ENCODE data around the gene MFSD12. TPM values are rescaled to one million over a fixed set of nuclear protein-coding genes. Genes with fewer than 3 reads are reported as not detected.

Gene MFSD12
- 10 to 100 TPM; 61.0 to 63.5 TPM for total RNA-seq

DNA sequence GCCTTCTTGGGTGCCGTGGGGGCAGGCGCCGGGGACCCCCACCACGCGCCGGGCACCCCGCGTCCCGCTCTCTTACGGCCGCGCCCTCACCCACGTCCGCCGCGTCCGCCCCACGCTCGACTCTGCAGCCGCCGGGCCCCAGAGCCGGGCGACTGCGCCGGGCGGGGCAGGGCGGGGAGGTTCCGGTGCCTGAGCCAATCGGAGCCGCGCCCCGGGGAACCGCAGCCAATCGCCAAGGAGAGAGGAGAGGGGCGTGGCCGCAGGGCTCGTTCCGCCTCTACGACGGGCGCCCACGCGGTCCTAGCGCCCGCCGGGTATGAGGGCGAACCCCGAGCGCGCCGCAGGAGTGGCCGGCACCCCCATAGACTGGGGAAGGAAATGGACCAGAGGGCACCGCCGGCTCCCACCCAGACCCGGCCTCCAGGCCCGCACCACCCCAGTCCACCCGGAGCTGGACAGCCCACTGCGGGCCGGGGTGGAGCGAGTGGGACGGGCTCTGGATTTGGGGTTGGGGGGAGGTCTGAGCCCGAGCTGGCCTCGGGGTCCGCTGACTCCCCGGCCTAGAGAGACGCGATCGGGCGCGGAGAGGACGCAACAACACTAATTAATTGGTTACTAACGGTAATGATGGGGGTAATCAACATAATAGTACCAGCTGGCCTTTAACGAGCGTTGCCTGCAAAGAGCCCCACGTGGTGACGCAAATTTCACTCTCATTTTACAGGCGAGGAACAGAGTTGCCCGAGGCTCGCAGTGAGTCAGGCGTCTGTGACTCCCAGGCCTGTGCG lies at the start of gene MFSD12:
Gene MFSD12, minus strand, starts transcription at position 126 of the 788 bp plus-strand sequence. CDS start 183 bp downstream, outside the sequence.
- DNase-seq (peak; percentile 96), ATAC-seq (peak; percentile 93)
- peak within 1 kb of the TSS; percentile 91 for H3K27ac Mint-ChIP-seq
- peaks cover 41% of the 10 kb centered on the region for H3K4me1 Mint-ChIP-seq (ENCODE audit: low read depth)
- no peaks in the 10 kb centered on the region for H3K27me3 Mint-ChIP-seq (ENCODE audit: low read depth)
- ChIA-PET POLR2A (interaction anchor here (0.9 to 1.6 kb wide), 5 partner anchors 10 to 205 kb away, joined by 3 to 6 read pairs (median 3); partner anchors contain the start of gene MRPL54), CTCF (interaction anchor here (1.0 to 3.4 kb wide), 3 partner anchors 11 to 88 kb away, joined by 3 to 32 read pairs (median 4); partner anchors contain the start of gene HMG20B)
- H3K9me3 Mint-ChIP-seq (ENCODE audit: insufficient read depth) = no peaks in the 10 kb centered on the region
- peak within 1 kb of the TSS; percentile 94 for H3K4me3 Mint-ChIP-seq
- H3K36me3 Mint-ChIP-seq (ENCODE audit: low read depth) = peaks cover 2% of the 10 kb centered on the region

- CTCF ChIA-PET = no interaction called here
- Mint-ChIP-seq H3K4me1 (ENCODE audit: low read depth) (peaks cover 19% of the 10 kb centered on the region), H3K27ac (no peak within 1 kb of the TSS), H3K27me3 (ENCODE audit: low read depth) (no peaks in the 10 kb centered on the region), H3K9me3 (ENCODE audit: insufficient read depth) (no peaks in the 10 kb centered on the region), H3K36me3 (ENCODE audit: low read depth) (peaks cover 5% of the 10 kb centered on the region), H3K4me3 (peak within 1 kb of the TSS; percentile 37)
- POLR2A ChIA-PET = no interaction called here
- DNase-seq (peak; percentile 62), ATAC-seq (peak; percentile 47)
Observed at GRCh38 chr19:3606690-3607289, 49.4 kb upstream of the MFSD12 start, which contains the start of gene TBXA2R. TSS of gene TBXA2R (minus strand) at chr19:3606875. CDS start at chr19:3600634, 6,241 bp downstream.

- Mint-ChIP-seq H3K4me3 (peak overlapping the region; percentile 37), H3K27me3 (ENCODE audit: low read depth) (no peaks in the 10 kb centered on the region), H3K9me3 (ENCODE audit: insufficient read depth) (no peaks in the 10 kb centered on the region), H3K36me3 (ENCODE audit: low read depth) (peaks cover 4% of the 10 kb centered on the region), H3K4me1 (ENCODE audit: low read depth) (peaks cover 19% of the 10 kb centered on the region), H3K27ac (no peak overlapping the region)
- POLR2A ChIA-PET = no interaction called here
- peak; percentile 65 for ATAC-seq
- DNase-seq = peak; percentile 51
- CTCF ChIA-PET = no interaction called here
Observed at GRCh38 chr19:3606174-3606689, 48.8 kb upstream of the MFSD12 start.

- ChIA-PET POLR2A (no interaction called here), CTCF (no interaction called here)
- Mint-ChIP-seq H3K4me1 (ENCODE audit: low read depth) (peaks cover 19% of the 10 kb centered on the region), H3K36me3 (ENCODE audit: low read depth) (peaks cover 4% of the 10 kb centered on the region), H3K4me3 (no peak overlapping the region), H3K27me3 (ENCODE audit: low read depth) (no peaks in the 10 kb centered on the region), H3K9me3 (ENCODE audit: insufficient read depth) (no peaks in the 10 kb centered on the region), H3K27ac (no peak overlapping the region)
- DNase-seq = no peak
- no peak for ATAC-seq
Observed at GRCh38 chr19:3605770-3606169, 48.4 kb upstream of the MFSD12 start.

DNA sequence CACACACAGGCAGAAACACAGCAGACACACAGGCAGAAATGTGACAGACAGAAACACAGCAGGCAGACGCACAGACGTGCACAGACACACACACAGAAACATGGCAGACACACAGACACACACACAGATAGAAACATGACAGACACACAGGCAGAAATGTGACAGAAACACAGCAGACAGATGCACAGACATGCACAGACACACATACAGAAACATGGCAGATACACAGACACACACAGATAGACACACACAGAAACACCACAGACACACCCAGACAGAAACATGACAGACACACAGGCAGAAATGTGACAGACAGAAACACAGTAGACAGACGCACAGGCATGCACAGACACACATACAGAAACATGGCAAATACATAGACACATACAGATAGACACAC lies 48.0 kb upstream of the MFSD12 start:
- Mint-ChIP-seq H3K27ac (no peak overlapping the region), H3K4me1 (ENCODE audit: low read depth) (peaks cover 19% of the 10 kb centered on the region), H3K9me3 (ENCODE audit: insufficient read depth) (no peaks in the 10 kb centered on the region), H3K36me3 (ENCODE audit: low read depth) (peaks cover under 1% of the 10 kb centered on the region), H3K27me3 (ENCODE audit: low read depth) (no peaks in the 10 kb centered on the region), H3K4me3 (no peak overlapping the region)
- ATAC-seq = no peak
- POLR2A ChIA-PET = no interaction called here
- DNase-seq = no peak
- CTCF ChIA-PET = interaction anchor here (0.8 to 1.8 kb wide), 3 partner anchors 16 to 60 kb away, joined by 3 to 5 read pairs (median 5); no protein-coding TSS in a partner anchor

GRCh38 chr19:3604987-3605343 lies 47.6 kb upstream of the MFSD12 start:
- CTCF ChIA-PET = interaction anchor here (0.8 to 1.8 kb wide), 3 partner anchors 16 to 60 kb away, joined by 3 to 5 read pairs (median 5); no protein-coding TSS in a partner anchor
- H3K4me3 Mint-ChIP-seq = no peak overlapping the region
- POLR2A ChIA-PET = interaction anchor here (0.8 to 1.1 kb wide), 3 partner anchors 13 to 48 kb away, joined by 3 read pairs; partner anchors contain the start of gene MFSD12

GRCh38 chr19:3604227-3604986 lies 47.0 kb upstream of the MFSD12 start:
- no peak for DNase-seq
- ChIA-PET POLR2A (interaction anchor here (0.8 to 1.1 kb wide), 3 partner anchors 13 to 47 kb away, joined by 3 read pairs; partner anchors contain the start of gene MFSD12), CTCF (interaction anchor here (0.8 to 1.8 kb wide), 3 partner anchors 16 to 59 kb away, joined by 3 to 5 read pairs (median 5); no protein-coding TSS in a partner anchor)
- H3K27ac Mint-ChIP-seq = no peak overlapping the region
- H3K9me3 Mint-ChIP-seq (ENCODE audit: insufficient read depth) = no peaks in the 10 kb centered on the region
- peak; percentile 8 for ATAC-seq
- H3K4me3 Mint-ChIP-seq = peak overlapping the region; percentile 27
- H3K27me3 Mint-ChIP-seq (ENCODE audit: low read depth) = no peaks in the 10 kb centered on the region
- H3K4me1 Mint-ChIP-seq (ENCODE audit: low read depth) = peaks cover 16% of the 10 kb centered on the region
- no peaks in the 10 kb centered on the region for H3K36me3 Mint-ChIP-seq (ENCODE audit: low read depth)

More at GRCh38 chr19:3604987-3605343, 47.6 kb upstream of the MFSD12 start:
- Mint-ChIP-seq H3K27me3 (ENCODE audit: low read depth) (no peaks in the 10 kb centered on the region), H3K4me1 (ENCODE audit: low read depth) (peaks cover 19% of the 10 kb centered on the region), H3K9me3 (ENCODE audit: insufficient read depth) (no peaks in the 10 kb centered on the region), H3K27ac (no peak overlapping the region), H3K36me3 (ENCODE audit: low read depth) (no peaks in the 10 kb centered on the region)
- ATAC-seq (peak; percentile 50), DNase-seq (peak; percentile 57)

DNA sequence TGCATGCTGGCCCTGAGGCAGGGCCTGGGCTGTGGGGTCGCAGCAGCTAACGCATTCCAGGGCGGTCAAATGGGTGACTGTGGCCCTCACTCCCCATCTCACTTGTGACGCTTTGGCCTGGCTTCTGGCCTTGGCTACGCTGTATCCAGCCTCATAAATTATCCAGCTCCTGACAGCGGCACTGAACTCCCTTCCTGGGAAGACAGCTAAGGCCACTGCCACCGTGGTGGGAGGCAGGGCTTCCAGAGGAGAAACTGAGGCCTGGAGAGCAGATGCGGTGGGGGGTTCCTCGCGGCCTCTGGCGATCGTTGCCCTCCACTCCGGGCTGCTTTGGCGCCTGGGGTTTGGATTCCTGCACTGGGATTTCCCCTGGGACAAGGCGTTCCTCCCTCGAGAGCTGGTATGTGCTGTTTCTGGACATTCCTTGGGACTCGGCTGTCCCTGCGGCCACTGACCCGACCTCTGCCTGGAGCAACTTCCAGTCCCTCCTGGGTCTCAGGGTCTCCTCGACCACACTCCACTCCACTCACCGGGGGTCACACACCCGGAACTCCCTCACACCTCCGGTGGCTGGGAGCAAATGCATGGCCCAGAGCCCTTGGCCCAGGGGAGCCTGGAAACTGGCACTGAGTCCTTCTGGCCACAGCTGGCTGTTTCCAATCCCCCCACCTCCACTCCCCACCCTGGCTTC lies 45.9 kb upstream of the MFSD12 start:
- DNase-seq = no peak
- ChIA-PET CTCF (interaction anchor here (1.8 kb wide), 1 partner anchor 58 kb away, joined by 5 read pairs; no protein-coding TSS in a partner anchor), POLR2A (no interaction called here)
- no peaks in the 10 kb centered on the region for H3K27me3 Mint-ChIP-seq (ENCODE audit: low read depth)
- no peaks in the 10 kb centered on the region for H3K9me3 Mint-ChIP-seq (ENCODE audit: insufficient read depth)
- H3K4me1 Mint-ChIP-seq (ENCODE audit: low read depth) = peaks cover 11% of the 10 kb centered on the region
- no peak overlapping the region for H3K27ac Mint-ChIP-seq
- ATAC-seq = no peak
- no peak overlapping the region for H3K4me3 Mint-ChIP-seq
- no peaks in the 10 kb centered on the region for H3K36me3 Mint-ChIP-seq (ENCODE audit: low read depth)

DNA sequence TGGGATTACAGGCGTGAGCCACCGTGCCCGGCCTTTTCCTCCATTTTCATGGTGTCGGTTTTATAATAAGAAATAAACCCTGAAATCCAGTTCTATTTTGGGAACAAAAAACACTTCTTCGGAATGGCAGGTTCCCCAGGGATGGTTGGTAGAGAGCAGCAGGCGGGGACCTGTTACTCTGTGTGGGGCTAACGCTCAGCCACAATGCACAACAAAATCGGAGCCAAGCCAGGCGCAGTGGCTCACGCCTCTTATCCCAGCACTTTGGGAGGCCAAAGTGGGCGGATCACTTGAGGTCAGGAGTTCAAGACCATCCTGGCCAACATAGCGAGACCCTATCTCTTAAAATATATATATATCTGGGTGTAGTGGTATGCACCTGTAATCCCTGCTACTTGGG lies 43.6 kb upstream of the MFSD12 start:
- Mint-ChIP-seq H3K27me3 (ENCODE audit: low read depth) (no peaks in the 10 kb centered on the region), H3K4me3 (no peak overlapping the region), H3K4me1 (ENCODE audit: low read depth) (no peaks in the 10 kb centered on the region), H3K27ac (no peak overlapping the region), H3K9me3 (ENCODE audit: insufficient read depth) (no peaks in the 10 kb centered on the region), H3K36me3 (ENCODE audit: low read depth) (no peaks in the 10 kb centered on the region)
- DNase-seq = no peak
- ATAC-seq = no peak
- POLR2A ChIA-PET = no interaction called here
- CTCF ChIA-PET = no interaction called here

DNA sequence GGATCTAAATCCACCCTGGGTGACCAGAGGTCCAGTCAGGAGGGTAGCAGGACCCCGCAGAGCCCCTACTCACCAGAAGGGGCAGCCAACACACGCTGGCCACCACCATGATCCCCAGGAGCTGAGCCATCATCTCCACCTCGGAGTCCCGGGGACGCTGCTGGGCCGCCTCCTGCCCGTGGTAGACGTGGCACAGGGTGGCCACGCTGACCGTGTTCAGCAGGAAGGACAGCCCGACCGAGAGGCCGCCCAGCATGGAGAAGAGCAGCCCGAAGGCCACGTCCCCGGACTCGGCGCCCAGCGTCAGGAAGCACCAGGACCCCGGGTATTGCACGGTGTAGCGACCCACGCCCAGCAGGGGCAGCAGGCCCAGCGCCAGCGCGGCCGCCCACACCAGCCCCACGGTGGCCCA lies 42.4 kb upstream of the MFSD12 start:
- POLR2A ChIA-PET = no interaction called here
- H3K36me3 Mint-ChIP-seq (ENCODE audit: low read depth) = no peaks in the 10 kb centered on the region
- ATAC-seq (no peak), DNase-seq (no peak)
- no peaks in the 10 kb centered on the region for H3K27me3 Mint-ChIP-seq (ENCODE audit: low read depth)
- H3K9me3 Mint-ChIP-seq (ENCODE audit: insufficient read depth) = no peaks in the 10 kb centered on the region
- H3K27ac Mint-ChIP-seq = no peak overlapping the region
- H3K4me3 Mint-ChIP-seq = no peak overlapping the region
- CTCF ChIA-PET = no interaction called here
- H3K4me1 Mint-ChIP-seq (ENCODE audit: low read depth) = no peaks in the 10 kb centered on the region

DNA sequence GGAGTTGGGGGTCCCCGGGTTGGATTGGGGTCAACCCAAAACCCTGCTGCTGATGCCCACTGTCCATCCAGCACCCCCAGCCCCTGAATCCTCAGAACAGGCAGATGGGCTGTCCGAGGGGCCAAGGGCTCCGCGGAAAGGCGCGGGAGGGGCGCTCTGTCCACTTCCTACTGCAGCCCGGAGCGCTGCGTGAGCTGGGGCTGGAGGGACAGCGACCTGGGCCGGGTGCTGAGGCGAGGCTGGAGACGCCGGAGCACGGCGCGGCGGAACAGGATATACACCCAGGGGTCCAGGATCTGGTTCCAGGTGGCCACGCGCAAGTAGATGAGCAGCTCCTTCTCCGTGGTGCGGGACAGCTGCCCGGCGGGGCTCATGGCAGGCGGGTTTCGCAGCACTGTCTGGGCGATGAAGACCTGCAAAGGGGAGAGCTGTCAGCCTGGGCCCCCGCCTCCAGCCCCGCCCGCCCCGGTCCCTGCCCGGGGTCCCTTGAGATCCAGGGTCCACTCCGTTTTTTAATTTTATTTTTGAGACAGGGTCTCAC lies 38.2 kb upstream of the MFSD12 start:
- Mint-ChIP-seq H3K4me3 (no peak overlapping the region), H3K27ac (no peak overlapping the region), H3K9me3 (ENCODE audit: insufficient read depth) (no peaks in the 10 kb centered on the region), H3K4me1 (ENCODE audit: low read depth) (no peaks in the 10 kb centered on the region), H3K36me3 (ENCODE audit: low read depth) (no peaks in the 10 kb centered on the region), H3K27me3 (ENCODE audit: low read depth) (peaks cover 2% of the 10 kb centered on the region)
- DNase-seq = no peak
- CTCF ChIA-PET = no interaction called here
- POLR2A ChIA-PET = no interaction called here
- ATAC-seq = no peak
